HCT116 (cell line): ENCODE measurements around the gene GABBR2. TPM values are rescaled to one million over a fixed set of nuclear protein-coding genes. Genes with fewer than 3 reads are reported as not detected.
A peak's percentile ranks its signal among the peaks of the same experiment; 100 is the strongest.

ENCODE experiments used
- ATAC-seq: fragments of 200-7000 bp; cut with Tn5 transposase; 2 replicates; pipeline ENCODE4 v1.9.1; 2020; ENCODE audit warnings: mild to moderate bottlenecking, moderate library complexity
- BruUV-seq: library from RNA; stranded (reverse); fragments of 400-500 nt; replicated peaks from 2 replicates; lab custom pipeline; 2021; lab: Mats Ljungman, UMichigan
- CTCF ChIA-PET: fragments of 300-600 bp; sonication (Branson Sonifier 250); formaldehyde crosslinking; loops from one replicate; lab custom pipeline; 2021; ENCODE audit warnings: antibody characterized with exemption; lab: Charles Lee
- POLR2A ChIA-PET: fragments of 300-600, 350-600 bp; sonication (Branson Sonifier 250); formaldehyde crosslinking; loops from one replicate; lab custom pipeline; 2021; ENCODE audit warnings: antibody characterized with exemption; lab: Charles Lee
- RAD21 ChIA-PET, 2 experiments: fragments of 300-600 bp; sonication (Branson Sonifier 250); formaldehyde crosslinking; loops; one replicate each; lab custom pipeline; 2023; ENCODE audit warnings: low total read pairs in 2 of 2; ENCODE audit not compliant: uncharacterized antibody in 2 of 2, unreplicated experiment in 2 of 2, low non-redundant PET in 1 of 2; lab: Charles Lee
- DNase-seq: peaks from one replicate; pipeline ENCODE4 v3.0.0-alpha.2; 2010; ENCODE audit warnings: low read depth, low spot score
- H2AFZ ChIP-seq: fragments of 200-600 bp; shearing (Covaris generic), sonication (generic); 2 replicates; pipeline ENCODE4 v1.6.1; 2017; ENCODE audit warnings: low read depth, mixed run types, mixed read lengths, antibody characterized with exemption, low read length; ENCODE audit not compliant: poor library complexity, severe bottlenecking
- H3K27ac ChIP-seq: 2 replicates; pipeline ENCODE4 v1.5.1; 2012; ENCODE audit warnings: low read depth, low read length
- H3K27me3 ChIP-seq: fragments of 200-600 bp; sonication (generic); 2 replicates; pipeline ENCODE4 v1.6.1; 2016; ENCODE audit warnings: mixed run types, low read length, mixed read lengths; ENCODE audit not compliant: insufficient read depth
- H3K36me3 ChIP-seq, 2 experiments: fragments of 200-500 bp in 1 of 2; fragments of 200-600 bp in 1 of 2; sonication (Bioruptor generic) in 1 of 2; sonication (generic) in 1 of 2; 2 replicates each; pipeline versions ENCODE4 v1.5.1 to v1.6.1; 2014 to 2016; ENCODE audit warnings: low read length in 2 of 2, inconsistent platforms in 1 of 2, mixed read lengths in 1 of 2, mixed run types in 1 of 2; ENCODE audit not compliant: insufficient read depth in 2 of 2, control insufficient read depth in 1 of 2
- H3K4me1 ChIP-seq, 2 experiments: fragments of 200-600 bp in 1 of 2; sonication (generic) in 1 of 2; 2 replicates each; pipeline versions ENCODE4 v1.5.1 to v1.6.1; 2012 to 2017; ENCODE audit warnings: low read length in 2 of 2, inconsistent platforms in 1 of 2, mild to moderate bottlenecking in 1 of 2, mixed read lengths in 1 of 2, mixed run types in 1 of 2, moderate library complexity in 1 of 2; ENCODE audit not compliant: insufficient read depth in 2 of 2, control insufficient read depth in 1 of 2
- H3K4me2 ChIP-seq: fragments of 200-600 bp; sonication (generic); 2 replicates; pipeline ENCODE4 v1.6.1; 2017; ENCODE audit warnings: mixed run types, low read length, mixed read lengths
- H3K4me3 ChIP-seq, 2 experiments: fragments of 200-600 bp in 1 of 2; sonication (generic) in 1 of 2; replicated peaks in 1 of 2; 2 replicates each; pipeline ENCODE4 v1.5.1; 2011 to 2016; ENCODE audit warnings: low read length in 2 of 2, control low read depth in 1 of 2, low read depth in 1 of 2, mild to moderate bottlenecking in 1 of 2, mixed read lengths in 1 of 2, mixed run types in 1 of 2
- H3K79me2 ChIP-seq: fragments of 200-600 bp; sonication (generic); 2 replicates; pipeline ENCODE4 v1.6.1; 2017; ENCODE audit warnings: mild to moderate bottlenecking, mixed run types, low read length, moderate library complexity, mixed read lengths; ENCODE audit not compliant: insufficient read depth
- H3K9ac ChIP-seq: fragments of 200-600 bp; sonication (generic); 2 replicates; pipeline ENCODE4 v1.6.1; 2016; ENCODE audit warnings: low read length, mixed read lengths
- H3K9me2 ChIP-seq: fragments of 200-600 bp; sonication (generic), shearing (Covaris generic); 2 replicates; pipeline ENCODE4 v1.6.1; 2017; ENCODE audit warnings: mixed run types, mild to moderate bottlenecking, moderate library complexity; ENCODE audit not compliant: insufficient read depth
- H3K9me3 ChIP-seq, 2 experiments: fragments of 200-500 bp in 1 of 2; fragments of 200-600 bp in 1 of 2; sonication (Bioruptor generic) in 1 of 2; sonication (generic) in 1 of 2; 2 replicates each; pipeline ENCODE4 v1.6.1; 2014 to 2017; ENCODE audit warnings: low read length in 2 of 2, mixed read lengths in 2 of 2, inconsistent platforms in 1 of 2, low read depth in 1 of 2, mild to moderate bottlenecking in 1 of 2, mixed run types in 1 of 2, moderate library complexity in 1 of 2; ENCODE audit not compliant: control insufficient read depth in 1 of 2, insufficient read depth in 1 of 2
- H4K20me1 ChIP-seq: fragments of 200-600 bp; sonication (generic), shearing (Covaris generic); 2 replicates; pipeline ENCODE4 v1.6.1; 2017; ENCODE audit warnings: mixed run types, mild to moderate bottlenecking, moderate library complexity; ENCODE audit not compliant: insufficient read depth
- CBX3 ChIP-seq: IDR thresholded peaks from 2 replicates; pipeline ENCODE4 v1.6.1; 2012; ENCODE audit warnings: low read depth
- CTCF ChIP-seq, 3 experiments: fragments of 200-600 bp in 1 of 3; sonication (generic) in 1 of 3; IDR thresholded peaks in 2 of 3; conservative IDR thresholded peaks in 1 of 3; 2 replicates each; pipeline ENCODE4 v1.5.1; 2012 to 2017; ENCODE audit warnings: low read depth in 2 of 3, low read length in 2 of 3, antibody characterized with exemption in 1 of 3, borderline replicate concordance in 1 of 3, control low read depth in 1 of 3, mild to moderate bottlenecking in 1 of 3, mixed read lengths in 1 of 3, mixed run types in 1 of 3, moderate library complexity in 1 of 3; ENCODE audit not compliant: insufficient read depth in 1 of 3
- EGR1 ChIP-seq: IDR thresholded peaks from 2 replicates; pipeline ENCODE4 v1.6.1; 2012; ENCODE audit warnings: low read depth
- EZH2 ChIP-seq: fragments of 200-600 bp; sonication (generic); IDR thresholded peaks from 2 replicates; pipeline ENCODE4 v1.6.1; 2017; ENCODE audit warnings: antibody characterized with exemption, mixed run types
- EZH2phosphoT487 ChIP-seq: fragments of 200-600 bp; IDR thresholded peaks from 2 replicates; pipeline ENCODE4 v1.6.1; 2018; ENCODE audit warnings: antibody characterized with exemption, borderline replicate concordance
- FOSL1 ChIP-seq: IDR thresholded peaks from 2 replicates; pipeline ENCODE4 v1.6.1; 2012; ENCODE audit warnings: low read depth
- POLR2A ChIP-seq: IDR thresholded peaks from 2 replicates; pipeline ENCODE4 v1.7.0; 2011; ENCODE audit warnings: borderline replicate concordance; ENCODE audit not compliant: insufficient read depth, insufficient read length; ENCODE audit errors: extremely low read depth
- POLR2AphosphoS5 ChIP-seq: IDR thresholded peaks from 2 replicates; pipeline ENCODE4 v1.6.1; 2011; ENCODE audit warnings: mild to moderate bottlenecking, low read depth, low read length, moderate library complexity
- RAD21 ChIP-seq: IDR thresholded peaks from 2 replicates; pipeline ENCODE4 v1.6.1; 2012; ENCODE audit warnings: low read depth, mild to moderate bottlenecking
- SIN3A ChIP-seq: IDR thresholded peaks from 2 replicates; pipeline ENCODE4 v1.6.1; 2012; ENCODE audit warnings: low read depth
- SRF ChIP-seq: IDR thresholded peaks from 2 replicates; pipeline ENCODE4 v1.6.1; 2012; ENCODE audit warnings: low read depth
- YY1 ChIP-seq: IDR thresholded peaks from 2 replicates; pipeline ENCODE4 v1.6.1; 2011; ENCODE audit warnings: low read length, low read depth, moderate library complexity, mild to moderate bottlenecking; ENCODE audit not compliant: insufficient replicate concordance; ENCODE audit errors: extremely low read depth
- ZBTB33 ChIP-seq: IDR thresholded peaks from 2 replicates; pipeline ENCODE4 v1.6.1; 2011; ENCODE audit warnings: mild to moderate bottlenecking, low read length, moderate library complexity; ENCODE audit not compliant: insufficient replicate concordance; ENCODE audit errors: extremely low read depth
- ZNF274 ChIP-seq: fragments of 200-500 bp; sonication (Bioruptor generic); IDR thresholded peaks from 2 replicates; pipeline ENCODE4 v1.6.1; 2014; ENCODE audit warnings: mild to moderate bottlenecking, low read depth, low read length, inconsistent platforms
- intact Hi-C: fragments of 100-400 bp; cut with micrococcal nuclease; formaldehyde crosslinking; loops from 2 replicates; pipeline ENCODE4 v1.10.0; 2022
- total RNA-seq: library from RNA; stranded (reverse); gene quantifications from one replicate; pipeline ENCODE4 v1.2.1, GENCODE V29; 2021; ENCODE audit not compliant: unreplicated experiment
- TF ChIP-seq, protein P1 (sequence below): IDR thresholded peaks from 2 replicates; pipeline ENCODE4 v1.6.1; 2012

The GABBR2 gene
- total RNA-seq, 1 experiment from 2014 or later: 0.15 TPM

GRCh38 chr9:98642661-98643312 is 65.9 kb downstream of the GABBR2 start:
- H3K9ac ChIP-seq: no peak overlapping the region
- no peaks in the 10 kb centered on the region for H3K27me3 ChIP-seq
- H3K4me2 ChIP-seq: no peak overlapping the region
- no peak for TF ChIP-seq CBX3
- TF ChIP-seq CTCF (IDR thresholded peaks at IDR 0.05 in 2 of 3, conservative IDR thresholded peaks at IDR 0.05 in 1 of 3; ENCODE audit: borderline replicate concordance in 1 of 3, insufficient read depth in 1 of 3, low read depth in 2 of 3, low read length in 2 of 3): peak in 1 of 3 experiments; percentile 27; a peak in 2 of 6 replicates
- TF ChIP-seq, all 23 proteins: peak for 1
- CTCF ChIA-PET: interaction anchor here (1.3 kb wide), 1 partner anchor 16 kb away, joined by 3 read pairs; no protein-coding TSS in a partner anchor
- ATAC-seq (peak; percentile 54; the same call in 1 of the 2 replicates), DNase-seq (no peak)
- H3K9me2 ChIP-seq: no peaks in the 10 kb centered on the region
- H3K4me1 ChIP-seq: no peaks in the 10 kb centered on the region
- intact Hi-C loops: no loop called here
- H2AFZ ChIP-seq: no peak overlapping the region
- H3K9me3 ChIP-seq: no peaks in the 10 kb centered on the region
- no peaks in the 10 kb centered on the region for H4K20me1 ChIP-seq
- H3K79me2 ChIP-seq: no peaks in the 10 kb centered on the region
- H3K27ac ChIP-seq: no peak overlapping the region
- POLR2A ChIA-PET: no interaction called here
- H3K36me3 ChIP-seq: no peaks in the 10 kb centered on the region
- no peak overlapping the region for H3K4me3 ChIP-seq
- RAD21 ChIA-PET: interaction anchor here in 1 of 2 experiments (1.0 kb wide), 1 partner anchor 318 kb away, joined by 9 read pairs; no protein-coding TSS in a partner anchor
- BruUV-seq: no TSS peak

GRCh38 chr9:98641695-98642094 is 67.0 kb downstream of the GABBR2 start:
- Histone ChIP-seq H3K4me2 (no peak overlapping the region), H3K9me3 (no peaks in the 10 kb centered on the region), H4K20me1 (no peaks in the 10 kb centered on the region), H3K4me1 (no peaks in the 10 kb centered on the region), H3K79me2 (no peaks in the 10 kb centered on the region), H3K27ac (no peak overlapping the region), H2AFZ (no peak overlapping the region), H3K9ac (no peak overlapping the region), H3K4me3 (no peak overlapping the region), H3K9me2 (no peaks in the 10 kb centered on the region), H3K27me3 (no peaks in the 10 kb centered on the region), H3K36me3 (no peaks in the 10 kb centered on the region)
- RAD21 ChIA-PET: interaction anchor here in 1 of 2 experiments (1.0 kb wide), 1 partner anchor 316 kb away, joined by 9 read pairs; no protein-coding TSS in a partner anchor
- intact Hi-C loops: no loop called here
- TF ChIP-seq POLR2A (no peak), ZBTB33 (no peak), ZNF274 (no peak), FOSL1 (no peak), SRF (no peak), SIN3A (no peak), POLR2AphosphoS5 (no peak), CBX3 (no peak), EZH2 (no peak), RAD21 (no peak), EZH2phosphoT487 (no peak), EGR1 (no peak), YY1 (no peak)
- TF ChIP-seq, protein P1, sequence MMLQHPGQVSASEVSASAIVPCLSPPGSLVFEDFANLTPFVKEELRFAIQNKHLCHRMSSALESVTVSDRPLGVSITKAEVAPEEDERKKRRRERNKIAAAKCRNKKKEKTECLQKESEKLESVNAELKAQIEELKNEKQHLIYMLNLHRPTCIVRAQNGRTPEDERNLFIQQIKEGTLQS: no peak
- DNase-seq: no peak
- no peak for ATAC-seq
- POLR2A ChIA-PET: no interaction called here
- CTCF ChIA-PET: no interaction called here
- BruUV-seq: no TSS peak
